Sigmoid colon (tissue), 4 donors: ENCODE measurements around the gene PHC3.

ENCODE experiments used
- POLR2AphosphoS5 ChIP-seq, 4 donors: sonication (generic); formaldehyde crosslinking; IDR thresholded peaks; one replicate each; pipeline ENCODE4 v1.6.1; 2017; ENCODE audit warnings: antibody characterized with exemption in 4 of 4
- TF ChIP-seq, protein P1 (sequence below), 4 experiments: fragments of 450-650 bp in 3 of 4; fragments of 200-600 bp in 1 of 4; IDR thresholded peaks; one replicate each; pipeline ENCODE4 v1.5.1; 2016 to 2019; ENCODE audit warnings: antibody characterized with exemption in 4 of 4, mild to moderate bottlenecking in 3 of 4, moderate library complexity in 2 of 4

DNA sequence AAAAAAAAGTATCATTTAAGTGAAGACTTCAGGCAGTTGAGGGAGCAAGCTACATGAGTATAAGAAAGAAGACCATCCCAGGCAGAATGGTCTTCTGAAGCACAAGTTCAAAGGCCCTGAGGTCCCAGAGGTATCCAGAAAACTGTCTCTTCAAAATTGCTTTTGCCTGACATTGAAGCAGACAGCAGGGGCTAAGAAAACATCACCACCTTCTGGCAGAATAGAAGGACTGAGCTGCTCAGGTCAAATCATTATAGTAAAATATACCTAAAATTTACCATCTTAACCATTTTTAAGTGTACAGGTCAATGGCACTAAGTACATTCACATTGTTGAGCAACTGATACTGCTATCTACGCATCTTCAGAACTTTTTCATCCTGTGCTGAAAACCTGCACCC lies 127.3 kb downstream of the PHC3 start:
- TF ChIP-seq POLR2AphosphoS5 (IDR thresholded peaks at IDR 0.05): no peak
- TF ChIP-seq, protein P1, sequence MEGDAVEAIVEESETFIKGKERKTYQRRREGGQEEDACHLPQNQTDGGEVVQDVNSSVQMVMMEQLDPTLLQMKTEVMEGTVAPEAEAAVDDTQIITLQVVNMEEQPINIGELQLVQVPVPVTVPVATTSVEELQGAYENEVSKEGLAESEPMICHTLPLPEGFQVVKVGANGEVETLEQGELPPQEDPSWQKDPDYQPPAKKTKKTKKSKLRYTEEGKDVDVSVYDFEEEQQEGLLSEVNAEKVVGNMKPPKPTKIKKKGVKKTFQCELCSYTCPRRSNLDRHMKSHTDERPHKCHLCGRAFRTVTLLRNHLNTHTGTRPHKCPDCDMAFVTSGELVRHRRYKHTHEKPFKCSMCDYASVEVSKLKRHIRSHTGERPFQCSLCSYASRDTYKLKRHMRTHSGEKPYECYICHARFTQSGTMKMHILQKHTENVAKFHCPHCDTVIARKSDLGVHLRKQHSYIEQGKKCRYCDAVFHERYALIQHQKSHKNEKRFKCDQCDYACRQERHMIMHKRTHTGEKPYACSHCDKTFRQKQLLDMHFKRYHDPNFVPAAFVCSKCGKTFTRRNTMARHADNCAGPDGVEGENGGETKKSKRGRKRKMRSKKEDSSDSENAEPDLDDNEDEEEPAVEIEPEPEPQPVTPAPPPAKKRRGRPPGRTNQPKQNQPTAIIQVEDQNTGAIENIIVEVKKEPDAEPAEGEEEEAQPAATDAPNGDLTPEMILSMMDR (IDR thresholded peaks at IDR 0.05): no peak
